GM12801 (cell line): ENCODE results near the gene LTBP1.

Source experiments
- TF ChIP-seq, protein P1 (sequence below): IDR thresholded peaks from one replicate; pipeline ENCODE4 v1.5.1; 2011; ENCODE audit warnings: control low read depth; ENCODE audit not compliant: insufficient read length; ENCODE audit errors: extremely low read depth

LTBP1 gene

DNA sequence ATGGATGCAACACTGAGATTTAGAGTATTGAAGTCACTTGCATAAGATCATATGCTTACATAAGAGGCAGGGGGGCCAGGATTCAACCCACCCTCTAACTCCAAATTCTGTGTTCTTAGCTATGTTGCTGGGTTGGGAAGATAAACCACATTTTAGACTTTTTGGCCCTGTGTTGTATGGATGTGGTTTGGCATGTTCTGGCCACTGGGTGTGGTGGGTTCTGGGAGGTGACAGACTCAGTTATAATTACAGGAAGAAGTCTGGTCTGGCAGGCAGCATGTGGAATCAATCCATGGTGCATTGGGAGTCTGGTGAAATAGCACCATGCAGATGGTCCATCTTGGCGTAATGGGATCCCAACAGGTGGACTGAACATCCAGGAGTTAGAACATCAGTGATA lies 138.9 kb downstream of the LTBP1 start:
- TF ChIP-seq, protein P1, sequence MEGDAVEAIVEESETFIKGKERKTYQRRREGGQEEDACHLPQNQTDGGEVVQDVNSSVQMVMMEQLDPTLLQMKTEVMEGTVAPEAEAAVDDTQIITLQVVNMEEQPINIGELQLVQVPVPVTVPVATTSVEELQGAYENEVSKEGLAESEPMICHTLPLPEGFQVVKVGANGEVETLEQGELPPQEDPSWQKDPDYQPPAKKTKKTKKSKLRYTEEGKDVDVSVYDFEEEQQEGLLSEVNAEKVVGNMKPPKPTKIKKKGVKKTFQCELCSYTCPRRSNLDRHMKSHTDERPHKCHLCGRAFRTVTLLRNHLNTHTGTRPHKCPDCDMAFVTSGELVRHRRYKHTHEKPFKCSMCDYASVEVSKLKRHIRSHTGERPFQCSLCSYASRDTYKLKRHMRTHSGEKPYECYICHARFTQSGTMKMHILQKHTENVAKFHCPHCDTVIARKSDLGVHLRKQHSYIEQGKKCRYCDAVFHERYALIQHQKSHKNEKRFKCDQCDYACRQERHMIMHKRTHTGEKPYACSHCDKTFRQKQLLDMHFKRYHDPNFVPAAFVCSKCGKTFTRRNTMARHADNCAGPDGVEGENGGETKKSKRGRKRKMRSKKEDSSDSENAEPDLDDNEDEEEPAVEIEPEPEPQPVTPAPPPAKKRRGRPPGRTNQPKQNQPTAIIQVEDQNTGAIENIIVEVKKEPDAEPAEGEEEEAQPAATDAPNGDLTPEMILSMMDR: no peak

DNA sequence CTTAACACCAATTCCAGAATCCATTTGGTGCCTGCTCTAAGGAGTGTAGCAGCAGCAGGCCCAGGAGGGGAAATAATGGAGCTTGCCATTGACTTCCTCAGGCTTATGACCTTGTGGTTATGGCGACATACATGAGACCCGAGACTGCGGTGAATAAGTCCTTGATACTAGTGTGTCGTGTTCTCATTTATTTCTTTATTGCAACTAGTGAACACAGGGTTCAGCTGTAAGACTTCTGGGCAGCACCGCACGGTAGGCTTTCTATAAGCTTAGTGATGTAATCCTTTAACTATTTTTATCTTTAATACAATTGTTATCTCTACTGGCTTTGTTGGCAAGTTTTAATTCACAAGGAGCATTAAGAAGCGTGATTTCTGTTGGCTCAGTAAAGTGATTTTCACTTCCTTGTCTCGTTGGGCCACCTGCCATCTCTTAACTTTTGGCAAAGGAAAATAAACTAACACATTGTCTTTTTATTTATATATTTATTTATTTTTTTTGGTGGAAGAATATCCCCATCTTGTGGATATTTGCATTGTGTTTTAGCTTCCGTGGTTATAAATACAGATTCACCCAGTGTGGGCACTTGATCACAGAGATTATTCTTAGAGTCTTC lies 139.8 kb downstream of the LTBP1 start:
- TF ChIP-seq, protein P1: no peak

DNA sequence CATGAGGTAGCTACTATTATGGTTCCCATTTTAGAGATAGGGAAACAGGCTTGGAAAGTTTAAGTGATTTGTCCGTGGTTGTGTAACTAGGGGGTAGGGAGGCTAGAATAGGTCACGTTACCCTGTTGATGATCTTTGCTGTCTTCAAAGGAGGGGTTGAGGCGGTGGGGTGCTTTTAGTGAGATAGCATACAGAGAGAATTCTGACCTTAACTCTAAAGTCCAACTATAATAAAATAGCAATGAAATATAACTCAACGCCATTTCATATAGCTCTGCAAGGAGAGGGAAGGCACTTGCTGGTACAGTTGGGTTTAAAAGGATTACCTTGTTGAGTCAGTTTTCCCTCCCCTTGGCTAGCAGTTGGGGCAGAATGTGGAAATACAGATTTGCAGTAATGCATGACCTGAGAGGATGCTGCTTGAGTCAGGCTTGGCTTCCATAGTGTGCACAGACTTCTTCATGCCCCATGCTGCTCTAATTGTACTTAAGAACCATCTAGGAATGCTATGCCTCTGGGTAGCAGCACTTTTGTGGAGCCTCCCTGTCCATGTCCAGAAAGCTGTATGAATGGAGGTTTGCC lies 143.9 kb downstream of the LTBP1 start:
- TF ChIP-seq, protein P1: no peak

DNA sequence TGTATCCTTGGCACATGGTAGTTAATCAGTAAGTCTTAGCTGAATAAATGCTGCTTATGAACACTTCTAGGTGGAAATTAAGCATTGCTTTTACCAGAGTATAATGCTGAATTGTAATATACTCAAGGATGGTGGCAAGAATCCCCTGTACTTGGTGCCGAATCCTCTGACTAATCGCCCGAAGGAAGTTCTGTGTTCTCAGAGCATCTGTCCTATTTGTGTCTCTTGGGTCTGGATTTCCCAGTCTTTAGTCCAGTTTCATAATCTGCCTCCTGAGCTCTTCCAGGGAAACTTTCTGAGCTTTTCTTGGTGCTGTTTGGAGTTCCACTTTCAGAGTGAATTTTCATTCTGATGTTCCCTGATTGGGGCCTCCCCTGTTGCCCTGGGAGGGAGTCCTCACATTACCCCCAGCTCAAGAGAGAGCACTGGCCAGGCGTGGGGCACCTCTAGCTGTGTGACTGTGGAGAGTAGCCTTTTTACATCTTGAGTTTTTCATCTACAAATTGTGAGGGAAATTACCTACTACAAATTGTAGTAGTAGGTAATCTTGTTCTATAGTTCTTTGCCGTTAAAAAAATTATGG lies 144.9 kb downstream of the LTBP1 start:
- TF ChIP-seq, protein P1: no peak

DNA sequence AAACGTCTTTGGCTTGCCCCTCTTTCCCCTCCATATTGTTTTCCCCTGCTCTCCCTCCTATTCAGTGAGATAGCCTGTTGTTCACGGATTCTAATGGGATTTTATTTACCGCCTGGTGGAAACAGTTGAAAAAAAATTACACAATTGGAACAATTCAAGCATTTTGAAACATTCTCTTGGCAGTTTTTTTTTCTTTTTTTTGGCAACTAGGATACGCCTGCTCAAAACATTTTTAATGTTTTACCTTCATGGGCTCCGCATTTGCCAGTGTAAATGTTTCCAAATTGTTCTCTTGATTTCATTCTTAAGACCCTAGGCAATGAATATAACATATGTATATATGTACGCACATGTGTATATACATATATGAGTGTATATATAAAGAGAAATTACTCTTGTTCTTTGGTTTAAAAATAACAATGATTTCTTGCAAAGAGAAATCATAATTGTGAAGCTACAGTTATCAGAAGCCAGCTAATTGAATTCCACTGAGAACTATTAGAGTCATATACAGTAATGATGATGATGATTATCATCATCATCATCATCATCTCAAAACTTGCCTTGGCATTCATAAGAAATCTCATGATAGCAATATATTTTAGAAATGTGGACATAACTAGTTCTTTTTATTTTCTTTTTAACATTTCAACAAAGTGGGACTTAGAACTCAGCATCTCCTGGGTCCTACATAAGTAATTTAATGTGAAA lies 146.7 kb downstream of the LTBP1 start:
- TF ChIP-seq, protein P1: no peak

DNA sequence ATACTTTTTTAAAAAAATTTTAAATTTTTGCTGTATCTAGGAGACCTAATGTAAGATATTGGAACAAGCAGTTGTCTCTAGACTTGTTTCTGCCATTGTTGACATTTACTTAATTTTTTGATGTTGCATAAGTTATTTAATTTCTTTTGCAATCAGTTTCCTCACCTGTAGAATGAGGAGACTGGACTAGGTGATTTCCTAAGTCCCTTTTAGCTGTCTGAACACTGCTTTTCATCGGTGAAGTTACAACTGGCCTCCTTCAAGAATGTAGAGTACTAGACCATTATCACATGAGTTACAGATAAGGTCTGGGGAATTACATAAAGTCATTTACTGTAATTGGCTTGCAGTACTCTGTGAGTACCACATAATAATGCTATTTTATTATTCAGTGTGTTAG lies 147.6 kb downstream of the LTBP1 start:
- TF ChIP-seq, protein P1: no peak

DNA sequence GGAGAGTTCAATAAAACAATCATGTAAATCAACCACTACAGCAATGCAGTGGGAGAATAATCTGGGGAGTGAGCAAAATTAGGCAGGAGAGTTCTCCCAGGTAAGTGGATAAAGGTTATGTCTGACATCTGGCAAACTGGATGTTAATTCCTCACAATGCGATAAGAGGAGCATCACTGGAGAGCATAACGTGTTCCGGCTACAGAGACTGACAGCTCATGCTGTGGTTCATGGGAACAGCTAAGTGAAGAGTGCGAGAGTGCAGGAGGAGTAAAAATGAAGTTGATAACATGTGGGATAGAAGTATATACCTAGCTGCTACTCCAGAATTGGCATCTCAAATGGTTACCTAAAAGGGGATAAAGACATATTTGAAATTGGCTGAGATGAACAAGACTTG lies 153.2 kb downstream of the LTBP1 start:
- TF ChIP-seq, protein P1: no peak
